HG02840 (cell line): ENCODE measurements around the gene CNTNAP2.

Experiments used
- ATAC-seq: cut with Tn5 transposase; IDR thresholded peaks from one replicate; pipeline ENCODE4 v1.9.1; 2021; ENCODE audit warnings: mild to moderate bottlenecking, moderate library complexity, moderate number of reproducible peaks; ENCODE audit not compliant: unreplicated experiment, low FRiP score

Gene CNTNAP2

DNA sequence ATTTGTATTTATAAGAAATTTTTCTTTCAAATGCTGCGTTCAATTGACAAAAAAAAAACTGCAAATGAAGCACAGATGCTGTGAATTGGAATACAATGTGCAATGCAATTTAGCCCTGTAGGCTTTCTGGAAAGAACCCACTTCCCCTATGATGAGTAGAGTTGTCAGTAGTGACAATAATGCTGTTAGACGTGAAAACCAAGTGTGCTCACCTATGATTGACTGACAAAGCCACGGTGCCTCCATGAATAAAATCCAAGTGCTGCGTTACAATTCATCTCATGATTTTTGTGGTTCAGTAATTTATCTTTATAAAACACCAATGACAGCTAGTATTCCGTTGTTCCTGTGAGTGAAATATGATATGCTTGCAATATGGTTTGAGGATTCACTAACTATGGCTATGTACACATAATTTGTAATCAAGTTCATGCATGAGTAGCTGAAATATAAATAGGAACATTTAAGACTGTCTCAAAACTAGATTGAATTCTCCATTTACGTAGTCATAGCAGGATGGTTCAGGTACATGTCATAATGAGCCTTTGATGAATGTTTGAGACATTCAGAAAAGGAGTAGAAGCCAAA lies 1160.3 kb downstream of the CNTNAP2 start:
- ATAC-seq = no peak

DNA sequence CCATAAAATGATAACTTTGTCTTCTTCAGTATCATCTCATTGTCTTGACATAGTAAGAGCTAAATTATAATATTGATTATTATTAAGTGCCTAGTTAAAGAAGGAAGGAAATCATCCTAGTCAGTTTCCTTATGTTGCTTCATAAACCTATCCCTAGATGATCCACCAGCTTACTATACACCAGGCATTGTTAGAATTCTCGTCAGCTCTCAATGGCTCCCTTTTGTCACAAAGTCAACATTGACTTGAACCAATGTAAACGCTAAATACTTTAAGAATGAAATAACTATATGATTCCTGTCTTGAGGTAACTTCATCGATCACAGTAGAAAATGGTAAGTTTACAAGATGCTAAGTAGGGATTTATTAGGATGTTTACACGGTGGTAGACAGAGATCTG lies 1162.9 kb downstream of the CNTNAP2 start:
- no peak for ATAC-seq

DNA sequence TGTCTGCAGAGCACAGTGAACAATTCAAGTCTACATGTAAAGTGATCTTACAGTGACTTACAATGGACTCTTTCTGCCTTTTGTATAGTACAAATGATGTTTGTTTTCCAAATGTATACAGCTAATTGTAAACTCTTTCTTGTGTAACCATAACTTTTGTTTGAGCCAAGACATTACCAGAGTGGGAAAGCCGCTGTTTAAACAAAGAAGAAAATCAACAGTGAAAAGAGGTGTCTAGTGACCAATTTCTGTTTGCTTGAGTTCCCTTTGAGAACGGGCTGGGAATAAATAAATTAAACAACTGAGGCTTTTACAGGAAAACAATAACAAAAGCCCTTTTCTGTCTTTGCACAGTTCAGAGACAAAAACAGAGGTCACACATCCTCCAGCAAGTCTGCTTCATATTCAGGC lies 1163.4 kb downstream of the CNTNAP2 start:
- ATAC-seq = no peak

DNA sequence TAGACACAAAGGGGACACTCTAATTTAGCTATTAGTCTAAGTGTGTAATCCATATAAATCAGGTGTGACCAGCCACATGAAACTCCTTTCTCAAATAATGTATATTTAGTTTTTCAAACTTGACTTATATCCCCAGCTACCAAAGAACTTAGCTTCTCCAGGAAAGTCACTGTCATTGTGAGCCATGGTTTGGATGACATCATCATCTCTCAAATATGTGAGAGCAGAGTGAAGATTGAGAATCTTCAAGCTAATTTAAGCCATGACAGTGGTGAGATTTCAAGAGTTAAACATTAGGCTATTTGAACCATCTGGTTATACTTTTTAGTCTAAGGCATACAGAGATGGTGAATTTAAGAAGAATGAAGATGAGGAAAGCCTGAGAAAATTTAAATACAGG lies 1165.6 kb downstream of the CNTNAP2 start:
- ATAC-seq = no peak

DNA sequence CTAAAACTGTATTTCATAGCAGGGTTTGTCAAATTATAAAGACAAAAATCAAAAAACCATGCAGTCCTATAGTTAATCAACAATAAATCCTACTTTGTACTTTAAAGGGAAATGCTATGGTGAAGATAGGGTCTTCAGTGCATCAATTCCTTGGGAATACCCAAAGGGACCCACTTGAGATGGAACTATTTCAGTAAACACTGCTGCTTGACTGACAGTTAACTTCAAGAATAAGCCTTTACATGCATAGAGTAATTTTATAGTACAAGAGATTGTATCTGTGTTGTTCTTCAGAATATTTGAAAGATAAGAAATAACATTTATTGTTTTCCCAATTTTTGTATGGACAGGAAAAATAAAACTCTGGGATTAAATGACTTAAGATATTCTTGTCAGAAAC lies 1179.6 kb downstream of the CNTNAP2 start:
- no peak for ATAC-seq

DNA sequence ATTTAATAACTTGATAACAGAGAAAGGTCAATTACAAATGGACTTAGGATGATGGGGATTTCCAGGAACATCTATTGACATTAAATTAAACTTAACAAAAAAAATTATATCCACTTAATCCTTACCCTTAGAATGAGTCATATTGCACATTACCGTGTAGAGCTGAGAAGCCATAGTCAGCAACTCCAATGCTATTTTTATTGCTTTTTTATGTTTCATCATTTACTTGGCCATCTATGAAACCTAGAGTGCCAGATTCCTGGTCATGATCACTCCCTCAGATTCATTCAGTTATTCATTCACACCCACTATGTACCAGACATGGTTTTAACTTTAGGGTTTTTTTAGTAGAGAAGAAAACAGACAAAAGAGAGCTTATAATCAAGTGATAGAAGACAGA lies 1180.4 kb downstream of the CNTNAP2 start:
- no peak for ATAC-seq

DNA sequence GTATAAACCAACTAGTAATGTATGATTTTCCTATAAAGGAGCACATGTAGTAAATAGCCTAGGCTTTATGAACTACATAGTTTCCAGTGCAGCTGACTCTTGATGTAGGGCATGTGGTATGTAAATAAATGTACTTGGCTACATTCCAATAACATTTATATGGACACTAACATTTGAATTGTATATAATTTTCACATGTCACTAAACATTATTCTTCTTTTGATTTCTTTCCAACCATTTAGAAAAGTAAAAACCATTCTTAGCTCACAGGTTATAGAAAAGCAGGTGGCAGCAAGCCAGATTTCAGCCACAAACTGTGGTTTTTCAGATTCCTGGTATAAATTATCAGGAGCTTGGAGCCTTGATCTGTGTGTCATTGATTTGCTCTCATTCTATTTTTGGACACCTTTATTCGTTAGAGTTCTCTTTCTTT lies 1182.0 kb downstream of the CNTNAP2 start:
- no peak for ATAC-seq

DNA sequence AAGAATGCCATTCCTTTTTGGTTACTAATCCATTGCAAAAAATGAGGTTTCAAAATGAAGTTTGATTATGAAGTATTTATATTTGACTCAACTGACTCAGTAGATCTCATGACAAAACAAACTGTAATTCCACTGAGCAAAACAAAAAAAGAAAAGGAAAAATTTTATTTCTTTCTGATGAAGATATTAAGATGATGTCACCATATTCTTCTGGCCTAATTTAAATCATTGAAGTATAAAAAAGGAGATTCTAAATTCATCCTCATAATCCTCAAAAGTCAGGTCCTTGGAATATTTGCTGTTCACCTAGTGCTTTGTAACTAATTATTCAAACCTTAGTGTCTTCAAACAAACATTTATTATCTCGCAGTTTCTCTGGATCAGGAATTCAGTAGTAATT lies 1183.7 kb downstream of the CNTNAP2 start:
- no peak for ATAC-seq

DNA sequence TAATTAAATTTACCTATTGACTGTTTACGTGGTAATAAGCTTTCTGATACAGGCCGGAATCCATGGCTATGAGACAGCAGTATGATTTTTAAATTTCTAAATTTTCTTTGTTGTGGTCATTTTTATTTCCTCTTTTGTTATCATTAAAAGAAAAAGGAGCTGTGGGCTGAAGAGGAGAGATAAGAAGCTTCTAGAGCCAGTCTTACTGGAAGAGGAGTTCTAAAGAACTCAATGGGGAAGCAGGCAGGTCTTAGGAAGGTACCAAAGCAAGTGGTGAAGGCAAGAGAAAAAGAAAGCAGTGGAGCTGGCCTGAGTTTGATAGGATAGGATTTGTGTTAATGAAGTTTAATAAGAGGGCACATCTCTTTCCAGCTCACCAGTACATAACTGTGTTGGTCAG lies 1187.8 kb downstream of the CNTNAP2 start:
- ATAC-seq = no peak

DNA sequence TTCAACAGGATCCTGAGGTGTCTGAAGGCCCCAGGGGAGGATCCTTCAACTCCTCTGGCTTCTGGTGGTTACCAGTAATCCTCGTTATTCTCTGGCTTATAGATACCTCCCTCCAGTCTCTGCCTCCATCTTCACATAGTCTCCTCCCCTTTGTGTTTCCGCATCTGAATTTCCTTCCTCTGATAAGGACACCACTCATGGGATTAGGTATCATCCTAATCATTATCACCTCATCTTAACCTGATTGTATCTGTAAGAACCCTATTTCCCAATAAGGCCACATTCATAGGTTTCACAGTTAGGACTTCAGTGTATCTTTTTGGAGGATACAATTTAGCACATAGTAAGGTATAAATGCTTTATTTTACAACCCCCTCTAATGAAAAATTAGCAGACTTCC lies 1189.2 kb downstream of the CNTNAP2 start:
- ATAC-seq = no peak

DNA sequence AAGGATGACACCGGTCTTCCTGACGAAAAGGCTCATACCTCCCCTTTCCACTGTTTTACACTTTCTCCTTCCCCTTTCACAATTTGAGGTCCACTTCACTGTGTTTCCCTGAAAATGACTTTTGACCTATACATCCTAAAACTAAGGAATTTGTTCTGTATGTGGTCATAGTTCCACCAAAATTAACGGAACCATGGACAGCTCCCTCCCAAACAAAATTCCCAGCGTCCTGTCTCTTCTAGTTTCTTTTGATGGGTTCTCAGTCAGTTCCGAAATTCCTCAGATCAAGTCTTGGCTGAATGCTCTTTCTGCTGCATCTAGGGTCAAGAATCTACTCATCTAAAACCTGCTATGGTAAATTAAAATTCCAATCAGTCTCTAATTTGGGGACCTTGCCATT lies 1191.9 kb downstream of the CNTNAP2 start:
- ATAC-seq = no peak

DNA sequence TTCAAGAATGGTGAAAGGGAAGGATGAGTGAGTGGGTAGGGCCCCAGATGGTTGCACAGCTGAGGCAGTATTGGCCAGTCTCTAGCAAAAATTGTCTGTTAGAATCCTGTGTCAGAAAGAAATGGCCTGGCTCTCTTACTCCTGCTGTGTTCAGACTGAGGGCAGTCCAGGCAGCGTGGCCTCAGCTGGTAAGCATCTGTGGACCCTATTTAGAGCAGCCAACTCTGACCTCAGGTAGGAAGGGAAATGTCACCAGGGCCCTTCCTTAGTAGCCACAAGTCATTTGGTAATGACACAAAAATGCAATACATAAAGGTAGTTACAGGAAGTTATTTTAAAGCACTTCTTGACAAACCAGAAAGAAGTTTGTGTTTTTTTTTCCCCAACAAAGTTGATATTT lies 1194.7 kb downstream of the CNTNAP2 start:
- ATAC-seq = no peak

DNA sequence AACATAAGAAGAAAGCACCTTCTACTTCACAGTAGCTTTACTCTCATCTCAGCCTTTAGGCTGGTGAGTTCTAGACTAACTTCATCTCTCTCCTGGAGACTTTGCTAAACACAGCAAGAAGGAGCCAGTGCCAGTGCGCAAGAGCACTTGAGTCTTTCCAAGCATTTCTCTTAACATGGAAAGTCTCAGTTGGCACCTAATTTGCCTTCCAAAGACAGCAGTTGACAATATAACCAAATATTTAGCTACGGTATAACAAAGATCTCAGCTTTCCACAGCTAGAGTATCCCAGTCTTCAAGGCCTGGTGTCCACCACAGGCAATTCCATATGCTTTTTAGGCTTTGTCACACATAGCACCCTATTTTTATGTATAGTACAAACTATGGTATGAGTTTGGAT lies 1204.9 kb downstream of the CNTNAP2 start:
- ATAC-seq = no peak

DNA sequence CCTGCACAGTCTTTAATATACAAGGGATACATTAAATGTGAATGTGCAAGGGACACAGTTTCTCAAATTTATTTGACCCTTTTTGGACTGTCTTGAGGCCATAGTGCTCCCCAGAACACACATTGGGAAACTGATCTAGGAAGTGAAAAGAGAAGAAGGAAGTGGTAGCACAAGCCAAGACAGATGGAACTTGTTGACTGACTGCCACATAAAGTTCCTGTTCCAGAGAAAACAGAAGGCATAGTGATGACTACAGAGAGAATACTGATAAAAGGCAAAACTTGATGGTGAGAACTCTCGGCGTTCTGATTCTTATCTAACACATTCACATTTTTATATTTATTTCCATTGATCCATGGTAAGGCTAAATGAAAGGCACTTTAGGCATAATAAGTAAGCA lies 1216.4 kb downstream of the CNTNAP2 start:
- no peak for ATAC-seq

DNA sequence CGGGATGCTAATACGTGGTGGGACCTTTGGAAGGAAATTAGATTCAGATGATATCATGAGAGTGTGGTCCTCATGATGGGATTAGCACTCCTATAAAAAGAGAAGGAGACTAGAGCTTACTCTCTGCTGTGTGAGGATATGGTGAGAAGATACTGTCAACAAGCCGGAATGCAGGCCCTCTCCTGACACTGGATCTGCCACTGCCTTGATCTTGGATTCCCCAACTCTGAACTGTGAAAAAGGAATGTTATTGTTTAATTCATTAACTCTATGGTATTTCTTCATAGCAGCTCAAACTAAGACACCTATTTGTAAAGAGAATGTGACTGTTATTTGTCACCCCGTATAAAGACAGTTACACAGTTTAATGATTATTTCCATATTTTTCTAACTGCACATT lies 1246.5 kb downstream of the CNTNAP2 start:
- no peak for ATAC-seq

DNA sequence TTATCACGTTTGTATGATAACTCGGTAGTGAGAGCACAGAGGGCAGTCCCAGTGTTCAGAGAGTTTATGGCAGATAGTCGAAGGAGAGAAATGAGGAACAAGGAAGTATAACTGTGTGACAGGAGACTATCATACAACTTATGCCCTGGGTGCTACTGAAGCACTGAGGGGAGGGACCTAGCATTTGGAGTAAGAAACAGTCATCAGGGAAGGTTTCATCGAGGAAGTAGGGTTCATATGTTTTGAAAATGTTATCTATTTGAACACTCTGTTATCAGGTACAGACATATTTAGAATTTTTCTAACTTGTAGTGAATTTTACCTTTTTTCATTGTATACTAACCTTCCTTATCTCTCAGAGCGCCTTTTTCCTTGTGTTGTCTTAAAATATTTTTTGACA lies 1259.6 kb downstream of the CNTNAP2 start:
- ATAC-seq = no peak

DNA sequence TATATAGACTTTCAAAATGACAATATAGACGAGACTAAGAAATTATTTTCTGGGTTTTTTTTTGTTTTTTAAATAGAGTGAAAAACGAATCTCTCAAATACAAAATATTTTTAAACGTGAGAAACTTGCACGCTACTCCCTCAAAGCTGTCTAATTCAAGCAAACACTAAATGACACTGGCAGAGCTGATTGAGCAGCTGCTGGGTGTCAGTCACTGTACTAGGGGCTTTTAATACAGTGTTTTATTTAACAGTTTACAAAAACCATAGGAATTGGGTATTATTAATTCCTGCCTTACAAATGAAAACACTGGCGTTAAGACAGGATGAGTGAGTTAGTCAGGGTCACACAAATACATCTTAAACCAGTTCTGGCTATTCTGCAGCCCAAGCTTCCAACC lies 1264.3 kb downstream of the CNTNAP2 start:
- ATAC-seq = no peak

DNA sequence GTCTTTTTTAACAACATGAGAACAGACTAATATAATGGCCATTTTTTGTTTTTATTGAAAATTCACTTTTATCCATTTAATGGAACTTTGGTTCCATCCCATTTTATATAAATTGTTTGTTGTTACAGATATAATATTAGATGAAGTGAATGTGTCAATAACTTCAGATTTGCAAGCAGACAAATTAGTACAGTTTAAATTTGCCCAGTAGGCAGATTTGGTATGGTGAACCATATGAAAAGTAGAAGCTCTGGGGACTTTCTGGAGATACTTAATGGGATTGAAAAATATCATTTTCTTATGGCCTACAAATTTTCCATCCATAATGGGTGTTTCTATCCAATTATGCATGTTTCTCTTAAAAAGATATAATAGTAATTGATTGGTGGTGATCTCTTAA lies 1277.7 kb downstream of the CNTNAP2 start:
- no peak for ATAC-seq

DNA sequence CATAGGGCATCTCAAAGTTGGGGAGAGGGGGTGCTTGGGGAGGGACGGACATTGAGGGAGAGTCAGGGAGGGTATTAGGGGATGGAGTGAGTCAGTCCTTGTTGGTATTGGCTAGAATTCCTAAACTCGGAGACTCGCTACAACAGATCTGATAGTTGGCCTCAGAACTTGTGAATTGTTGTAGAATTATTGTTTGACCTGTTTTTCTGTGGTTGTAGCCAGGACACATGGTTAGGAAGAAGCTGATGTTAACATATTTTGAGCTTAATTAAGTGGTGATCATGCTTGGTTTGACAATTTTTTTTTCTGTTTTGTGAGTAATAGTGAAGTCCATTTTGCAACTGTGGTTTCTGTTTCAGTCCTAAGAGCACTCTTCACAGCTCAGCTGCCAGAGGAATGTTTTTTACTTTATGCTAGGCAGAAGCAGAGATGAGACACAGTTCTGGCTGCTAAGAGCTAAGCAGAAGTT lies 1283.7 kb downstream of the CNTNAP2 start:
- ATAC-seq = no peak

DNA sequence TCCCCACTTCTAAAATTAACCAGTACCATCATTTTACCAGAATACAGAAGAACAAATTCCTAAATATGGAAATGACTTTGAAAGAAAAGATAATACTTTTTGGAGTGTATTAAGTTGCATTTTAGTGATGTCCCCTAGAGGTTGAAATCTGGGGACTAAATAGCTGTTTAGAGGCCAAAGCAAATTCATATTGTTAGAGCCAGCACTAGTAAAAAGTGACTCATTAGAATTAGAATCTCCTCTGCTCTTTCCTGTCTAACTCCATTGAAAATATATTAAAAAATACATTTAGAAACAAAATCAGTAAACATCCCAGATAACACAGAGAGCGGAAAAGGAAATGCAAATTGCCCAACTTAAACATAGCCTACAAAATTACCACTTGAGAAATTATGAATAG lies 1284.3 kb downstream of the CNTNAP2 start:
- ATAC-seq = no peak

DNA sequence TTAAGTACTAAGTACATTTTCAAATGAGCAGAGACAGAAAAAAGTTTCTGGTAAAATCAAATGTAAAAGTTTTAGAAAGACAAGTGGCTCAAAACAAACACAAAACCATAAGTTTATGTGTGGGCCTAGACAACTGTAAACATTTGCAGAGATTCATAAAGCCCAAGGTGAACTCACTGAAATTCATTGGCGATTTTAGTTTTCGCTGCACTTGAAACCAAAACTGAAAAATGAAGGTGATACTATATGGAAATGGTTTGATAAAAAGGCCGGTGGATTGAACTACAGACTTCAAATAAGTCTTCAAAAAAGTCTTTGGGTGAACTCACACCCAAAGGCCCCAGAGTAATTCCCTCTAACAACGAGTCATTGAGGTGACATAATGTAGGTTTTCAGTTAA lies 1289.0 kb downstream of the CNTNAP2 start:
- no peak for ATAC-seq

DNA sequence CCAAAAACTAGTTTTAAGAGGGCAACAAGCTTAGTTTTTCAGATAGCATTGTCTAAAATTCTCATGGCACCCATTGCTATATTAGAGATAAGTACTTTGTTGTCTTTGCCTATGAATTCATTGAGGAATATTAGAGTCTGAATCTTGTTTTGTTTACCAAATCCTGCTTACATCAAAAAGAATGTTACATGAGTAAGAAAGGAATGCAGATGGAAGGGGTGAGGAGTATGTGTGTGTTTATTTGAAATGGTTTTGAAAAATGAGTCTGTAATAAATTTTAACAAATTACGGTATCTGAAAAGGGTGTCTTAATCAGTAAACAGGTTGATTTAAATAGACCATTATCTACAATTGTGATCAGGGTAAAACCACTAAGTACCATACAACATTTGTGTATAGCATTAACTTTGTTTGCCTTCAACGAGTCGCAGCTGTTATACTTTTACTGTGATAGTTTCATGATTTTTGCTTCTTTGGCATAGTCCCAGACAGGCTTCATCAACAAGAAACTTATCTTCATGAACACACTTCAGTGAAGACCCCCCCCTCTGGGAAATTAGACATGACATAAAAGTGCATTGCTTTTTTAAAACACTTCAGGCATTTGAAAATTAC lies 1290.0 kb downstream of the CNTNAP2 start:
- no peak for ATAC-seq

DNA sequence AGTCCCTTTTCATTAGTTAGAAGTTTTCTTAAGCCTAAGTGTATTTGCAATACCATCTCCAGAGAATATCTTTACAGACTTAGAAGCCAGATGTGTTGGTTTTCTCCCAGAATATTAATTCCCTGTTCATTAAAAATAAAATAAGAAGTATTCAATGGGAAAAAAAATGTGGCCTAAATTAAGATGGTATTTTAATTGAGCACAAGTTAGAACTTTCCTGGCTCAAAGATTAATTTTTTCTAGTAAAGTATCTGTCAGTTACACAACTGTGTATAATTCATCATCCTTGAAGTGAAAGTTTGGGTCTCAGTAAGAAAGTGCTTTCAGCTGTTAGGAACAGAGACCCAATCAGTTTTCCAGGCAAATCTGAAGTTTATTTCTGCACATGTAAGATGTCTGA lies 1294.5 kb downstream of the CNTNAP2 start:
- no peak for ATAC-seq
